ENCODE data around the gene PCGF3. TPM values are rescaled to one million over a fixed set of nuclear protein-coding genes. Genes with fewer than 3 reads are reported as not detected.

PCGF3 gene
- total and polyA plus RNA-seq, 4 donors = 11.0 to 23.3 (median 14.3) TPM

DNA sequence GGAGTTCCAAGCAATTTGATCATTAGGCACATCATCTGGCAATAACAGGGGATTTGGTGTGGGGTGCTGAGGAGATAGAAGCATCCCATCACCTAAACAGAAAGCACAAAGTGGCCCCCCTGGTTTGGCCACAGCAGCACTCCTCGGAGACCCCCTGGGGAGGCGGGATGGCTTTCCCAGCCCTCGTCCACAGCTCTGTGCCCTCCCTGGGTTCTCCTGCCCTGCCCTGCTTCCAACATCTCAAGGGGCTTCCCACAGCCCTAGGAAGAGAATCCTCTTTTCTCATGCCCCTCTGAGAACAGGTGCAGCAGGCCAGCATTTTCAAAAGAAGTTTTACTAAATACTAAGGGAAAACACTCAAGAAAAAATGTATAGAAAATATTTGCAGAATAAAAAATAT, 44.4 kb upstream of the PCGF3 start:
- H3K27ac ChIP-seq (ENCODE audit: low read depth in 1 of 2, low read length in 2 of 2) = no peak overlapping the region
- H3K4me3 ChIP-seq (ENCODE audit: low read depth in 1 of 3, low read length in 3 of 3) = no peak overlapping the region
- no peaks in the 10 kb centered on the region for H3K9me3 ChIP-seq (ENCODE audit: control insufficient read depth in 4 of 4, low read length in 3 of 4)
- no peaks in the 10 kb centered on the region for H3K36me3 ChIP-seq (ENCODE audit: control insufficient read depth in 4 of 4, insufficient read depth in 3 of 4, low read depth in 1 of 4, low read length in 3 of 4)
- H3K9ac ChIP-seq (ENCODE audit: low read depth in 1 of 2, low read length in 2 of 2) = no peak overlapping the region
- no peaks in the 10 kb centered on the region for H3K4me1 ChIP-seq (ENCODE audit: control insufficient read depth in 4 of 4, insufficient read depth in 4 of 4, low read length in 3 of 4)
- WGBS = 75% methylated on average over 3 of the region's 3 CpGs
- TF ChIP-seq, protein P1, sequence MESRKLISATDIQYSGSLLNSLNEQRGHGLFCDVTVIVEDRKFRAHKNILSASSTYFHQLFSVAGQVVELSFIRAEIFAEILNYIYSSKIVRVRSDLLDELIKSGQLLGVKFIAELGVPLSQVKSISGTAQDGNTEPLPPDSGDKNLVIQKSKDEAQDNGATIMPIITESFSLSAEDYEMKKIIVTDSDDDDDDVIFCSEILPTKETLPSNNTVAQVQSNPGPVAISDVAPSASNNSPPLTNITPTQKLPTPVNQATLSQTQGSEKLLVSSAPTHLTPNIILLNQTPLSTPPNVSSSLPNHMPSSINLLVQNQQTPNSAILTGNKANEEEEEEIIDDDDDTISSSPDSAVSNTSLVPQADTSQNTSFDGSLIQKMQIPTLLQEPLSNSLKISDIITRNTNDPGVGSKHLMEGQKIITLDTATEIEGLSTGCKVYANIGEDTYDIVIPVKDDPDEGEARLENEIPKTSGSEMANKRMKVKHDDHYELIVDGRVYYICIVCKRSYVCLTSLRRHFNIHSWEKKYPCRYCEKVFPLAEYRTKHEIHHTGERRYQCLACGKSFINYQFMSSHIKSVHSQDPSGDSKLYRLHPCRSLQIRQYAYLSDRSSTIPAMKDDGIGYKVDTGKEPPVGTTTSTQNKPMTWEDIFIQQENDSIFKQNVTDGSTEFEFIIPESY (IDR thresholded peaks at IDR 0.05) = no peak
- TF ChIP-seq, protein P2, sequence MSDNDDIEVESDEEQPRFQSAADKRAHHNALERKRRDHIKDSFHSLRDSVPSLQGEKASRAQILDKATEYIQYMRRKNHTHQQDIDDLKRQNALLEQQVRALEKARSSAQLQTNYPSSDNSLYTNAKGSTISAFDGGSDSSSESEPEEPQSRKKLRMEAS (IDR thresholded peaks at IDR 0.05) = no peak
- TF ChIP-seq, protein P3, sequence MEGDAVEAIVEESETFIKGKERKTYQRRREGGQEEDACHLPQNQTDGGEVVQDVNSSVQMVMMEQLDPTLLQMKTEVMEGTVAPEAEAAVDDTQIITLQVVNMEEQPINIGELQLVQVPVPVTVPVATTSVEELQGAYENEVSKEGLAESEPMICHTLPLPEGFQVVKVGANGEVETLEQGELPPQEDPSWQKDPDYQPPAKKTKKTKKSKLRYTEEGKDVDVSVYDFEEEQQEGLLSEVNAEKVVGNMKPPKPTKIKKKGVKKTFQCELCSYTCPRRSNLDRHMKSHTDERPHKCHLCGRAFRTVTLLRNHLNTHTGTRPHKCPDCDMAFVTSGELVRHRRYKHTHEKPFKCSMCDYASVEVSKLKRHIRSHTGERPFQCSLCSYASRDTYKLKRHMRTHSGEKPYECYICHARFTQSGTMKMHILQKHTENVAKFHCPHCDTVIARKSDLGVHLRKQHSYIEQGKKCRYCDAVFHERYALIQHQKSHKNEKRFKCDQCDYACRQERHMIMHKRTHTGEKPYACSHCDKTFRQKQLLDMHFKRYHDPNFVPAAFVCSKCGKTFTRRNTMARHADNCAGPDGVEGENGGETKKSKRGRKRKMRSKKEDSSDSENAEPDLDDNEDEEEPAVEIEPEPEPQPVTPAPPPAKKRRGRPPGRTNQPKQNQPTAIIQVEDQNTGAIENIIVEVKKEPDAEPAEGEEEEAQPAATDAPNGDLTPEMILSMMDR (IDR thresholded peaks at IDR 0.05; ENCODE audit: low read depth, low read length, missing input control) = no peak
- TF ChIP-seq YY1 (IDR thresholded peaks at IDR 0.05) = no peak
- no peak for TF ChIP-seq FOXA1 (IDR thresholded peaks at IDR 0.05)
- TF ChIP-seq GABPA (IDR thresholded peaks at IDR 0.05 in 1 of 2, conservative IDR thresholded peaks at IDR 0.05 in 1 of 2) = no peak
- no peak for TF ChIP-seq JUND (IDR thresholded peaks at IDR 0.05)
- TF ChIP-seq, protein P4, sequence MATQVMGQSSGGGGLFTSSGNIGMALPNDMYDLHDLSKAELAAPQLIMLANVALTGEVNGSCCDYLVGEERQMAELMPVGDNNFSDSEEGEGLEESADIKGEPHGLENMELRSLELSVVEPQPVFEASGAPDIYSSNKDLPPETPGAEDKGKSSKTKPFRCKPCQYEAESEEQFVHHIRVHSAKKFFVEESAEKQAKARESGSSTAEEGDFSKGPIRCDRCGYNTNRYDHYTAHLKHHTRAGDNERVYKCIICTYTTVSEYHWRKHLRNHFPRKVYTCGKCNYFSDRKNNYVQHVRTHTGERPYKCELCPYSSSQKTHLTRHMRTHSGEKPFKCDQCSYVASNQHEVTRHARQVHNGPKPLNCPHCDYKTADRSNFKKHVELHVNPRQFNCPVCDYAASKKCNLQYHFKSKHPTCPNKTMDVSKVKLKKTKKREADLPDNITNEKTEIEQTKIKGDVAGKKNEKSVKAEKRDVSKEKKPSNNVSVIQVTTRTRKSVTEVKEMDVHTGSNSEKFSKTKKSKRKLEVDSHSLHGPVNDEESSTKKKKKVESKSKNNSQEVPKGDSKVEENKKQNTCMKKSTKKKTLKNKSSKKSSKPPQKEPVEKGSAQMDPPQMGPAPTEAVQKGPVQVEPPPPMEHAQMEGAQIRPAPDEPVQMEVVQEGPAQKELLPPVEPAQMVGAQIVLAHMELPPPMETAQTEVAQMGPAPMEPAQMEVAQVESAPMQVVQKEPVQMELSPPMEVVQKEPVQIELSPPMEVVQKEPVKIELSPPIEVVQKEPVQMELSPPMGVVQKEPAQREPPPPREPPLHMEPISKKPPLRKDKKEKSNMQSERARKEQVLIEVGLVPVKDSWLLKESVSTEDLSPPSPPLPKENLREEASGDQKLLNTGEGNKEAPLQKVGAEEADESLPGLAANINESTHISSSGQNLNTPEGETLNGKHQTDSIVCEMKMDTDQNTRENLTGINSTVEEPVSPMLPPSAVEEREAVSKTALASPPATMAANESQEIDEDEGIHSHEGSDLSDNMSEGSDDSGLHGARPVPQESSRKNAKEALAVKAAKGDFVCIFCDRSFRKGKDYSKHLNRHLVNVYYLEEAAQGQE (IDR thresholded peaks at IDR 0.05) = no peak
- TF ChIP-seq TAF1 (conservative IDR thresholded peaks at IDR 0.05) = no peak
- TF ChIP-seq SP1 (IDR thresholded peaks at IDR 0.05) = no peak
- TF ChIP-seq FOXA2 (IDR thresholded peaks at IDR 0.05) = no peak
- TF ChIP-seq RAD21 (IDR thresholded peaks at IDR 0.05) = no peak
- no peak for TF ChIP-seq HNF4A (conservative IDR thresholded peaks at IDR 0.05)
- no peak for TF ChIP-seq HNF4G (IDR thresholded peaks at IDR 0.05)
- no peak for TF ChIP-seq EGR1 (IDR thresholded peaks at IDR 0.05; ENCODE audit: low read depth in 2 of 2)
- TF ChIP-seq RXRA (IDR thresholded peaks at IDR 0.05) = no peak
- TF ChIP-seq, protein P5, sequence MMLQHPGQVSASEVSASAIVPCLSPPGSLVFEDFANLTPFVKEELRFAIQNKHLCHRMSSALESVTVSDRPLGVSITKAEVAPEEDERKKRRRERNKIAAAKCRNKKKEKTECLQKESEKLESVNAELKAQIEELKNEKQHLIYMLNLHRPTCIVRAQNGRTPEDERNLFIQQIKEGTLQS (IDR thresholded peaks at IDR 0.05) = no peak
- no peak for DNase-seq (ENCODE audit: low spot score)
- H3K27me3 ChIP-seq (ENCODE audit: control insufficient read depth in 4 of 4, insufficient read depth in 4 of 4, low read length in 3 of 4) = no peaks in the 10 kb centered on the region
